Measurements from ENCODE around the gene ZNF407.

The ZNF407 gene

GRCh38 chr18:74732380-74732779 is 134.7 kb downstream of the ZNF407 start:
- DNase-seq = no peak

GRCh38 chr18:74733598-74733997 is 135.9 kb downstream of the ZNF407 start:
- DNase-seq = no peak

GRCh38 chr18:74734013-74734444 is 136.4 kb downstream of the ZNF407 start:
- no peak for DNase-seq

GRCh38 chr18:74739926-74740325 is 142.3 kb downstream of the ZNF407 start:
- DNase-seq = no peak

- peak; percentile 52 for DNase-seq
These were observed 145.0 kb downstream of the ZNF407 start for GRCh38 chr18:74742573-74743243.

- peak; percentile 78 for DNase-seq
These were observed 148.1 kb downstream of the ZNF407 start for GRCh38 chr18:74745633-74746403.

GRCh38 chr18:74748809-74749208 is 151.1 kb downstream of the ZNF407 start:
- no peak for DNase-seq

GRCh38 chr18:74758995-74759394 is 161.3 kb downstream of the ZNF407 start:
- DNase-seq = no peak

- no peak for DNase-seq
These were observed 162.4 kb downstream of the ZNF407 start for GRCh38 chr18:74760026-74760425.

- no peak for DNase-seq
These were observed 162.8 kb downstream of the ZNF407 start for GRCh38 chr18:74760436-74760835.

GRCh38 chr18:74766251-74766650 is 168.6 kb downstream of the ZNF407 start:
- DNase-seq = no peak

GRCh38 chr18:74768096-74768495 is 170.4 kb downstream of the ZNF407 start:
- DNase-seq = no peak

GRCh38 chr18:74773171-74773624 is 175.5 kb downstream of the ZNF407 start:
- DNase-seq = no peak

- DNase-seq = no peak
These were observed 176.8 kb downstream of the ZNF407 start for GRCh38 chr18:74774486-74774885.

- DNase-seq = no peak
These were observed 177.6 kb downstream of the ZNF407 start for GRCh38 chr18:74775239-74775638.

GRCh38 chr18:74778191-74778847 is 180.6 kb downstream of the ZNF407 start:
- DNase-seq = no peak

GRCh38 chr18:74784752-74785151 is 187.1 kb downstream of the ZNF407 start:
- DNase-seq = no peak

GRCh38 chr18:74785632-74786031 is 188.0 kb downstream of the ZNF407 start:
- no peak for DNase-seq

GRCh38 chr18:74788657-74789056 is 191.0 kb downstream of the ZNF407 start:
- DNase-seq = no peak

GRCh38 chr18:74789078-74789477 is 191.4 kb downstream of the ZNF407 start:
- DNase-seq = no peak

- no peak for DNase-seq
These were observed 192.8 kb downstream of the ZNF407 start for GRCh38 chr18:74790451-74790850.

- DNase-seq = no peak
These were observed 194.0 kb downstream of the ZNF407 start for GRCh38 chr18:74791501-74792194.

GRCh38 chr18:74793746-74794145 is 196.1 kb downstream of the ZNF407 start:
- DNase-seq = no peak

All from kidney glomerular epithelial cell (primary cell).